HG03442 (cell line): ENCODE data around the gene TWSG1.
"Not testable (repeated sequence)": the region's sequence is repeated elsewhere in the genome, so short reads cannot be mapped to it uniquely, and the experiment has no call there.

Experiments
- ATAC-seq: cut with Tn5 transposase; IDR thresholded peaks from one replicate; pipeline ENCODE4 v1.9.1; 2021; ENCODE audit warnings: mild to moderate bottlenecking, moderate library complexity; ENCODE audit not compliant: unreplicated experiment

The TWSG1 gene

DNA sequence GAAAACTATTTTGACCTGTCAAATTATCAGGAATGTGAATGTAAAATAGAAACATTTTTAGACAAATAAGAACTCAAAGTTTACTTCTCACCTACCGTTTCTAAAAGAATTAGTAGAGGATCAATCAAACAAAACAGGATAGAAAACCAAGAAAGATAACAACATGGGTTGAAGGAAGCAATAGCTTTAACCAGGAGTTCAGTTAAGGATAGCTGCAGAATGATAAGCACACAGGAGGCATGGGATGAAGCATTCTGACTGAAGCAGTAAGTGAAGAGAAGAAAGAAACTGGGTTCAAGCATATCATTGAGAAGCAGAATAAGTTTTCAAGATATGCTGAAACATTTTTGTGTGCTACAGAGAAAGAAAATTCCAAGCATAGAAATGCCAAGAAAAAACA is 52.3 kb downstream of the TWSG1 start:
- no peak for ATAC-seq

DNA sequence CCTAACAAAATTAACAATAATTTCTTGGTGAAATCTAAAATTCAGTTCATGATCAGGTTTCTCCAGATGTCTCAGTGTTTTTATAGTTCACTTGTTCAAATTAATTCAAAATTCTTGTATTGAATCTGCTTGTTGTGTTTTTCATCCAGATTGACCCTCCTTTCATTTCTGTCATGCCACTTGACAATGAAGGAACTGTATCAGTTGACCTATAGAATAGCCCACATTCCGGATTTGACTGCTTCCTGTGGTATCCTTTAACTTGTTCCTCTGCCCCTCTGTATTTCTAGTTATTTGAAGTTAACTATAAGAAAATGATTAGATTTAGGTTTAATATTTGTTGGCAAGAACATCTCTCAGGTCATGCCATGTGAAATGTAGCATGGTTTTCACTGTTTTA is 53.3 kb downstream of the TWSG1 start:
- ATAC-seq: no peak

DNA sequence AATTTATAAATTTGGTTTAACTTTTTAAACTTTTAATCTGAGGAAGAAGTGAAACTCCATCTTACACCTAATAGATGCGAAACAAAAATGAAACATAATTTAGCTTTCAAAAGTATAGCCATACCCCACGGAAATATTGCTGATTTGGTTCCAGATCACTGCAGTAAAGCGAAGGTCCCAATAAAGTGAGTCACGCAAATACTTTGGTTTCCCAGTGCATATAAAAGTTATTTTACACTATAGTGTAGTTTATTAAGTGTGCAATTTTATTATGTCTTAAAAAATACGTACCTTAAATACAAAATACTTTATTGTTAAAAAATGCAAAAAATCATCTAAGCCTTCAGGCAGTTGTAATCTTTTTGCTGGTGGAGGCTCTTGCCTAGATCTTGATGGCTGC is 55.1 kb downstream of the TWSG1 start:
- no peak for ATAC-seq

DNA sequence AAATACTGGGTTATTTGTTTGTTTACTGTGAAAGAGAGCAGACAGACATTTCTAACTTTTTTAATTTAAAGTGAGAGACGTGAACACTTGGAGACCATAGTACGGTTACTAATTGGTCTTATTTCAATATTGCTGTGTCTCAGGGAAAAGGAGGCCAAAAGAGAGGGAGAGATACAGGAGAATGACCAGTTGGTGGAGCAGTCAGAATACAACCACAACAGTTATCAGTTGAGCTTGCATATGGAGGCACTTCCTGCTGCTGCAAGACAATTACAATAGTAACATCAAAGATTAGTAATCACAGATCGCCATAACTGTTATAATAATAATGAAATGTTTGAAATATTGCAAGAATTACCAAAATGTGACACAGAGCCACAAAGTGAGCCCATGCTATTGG is 58.2 kb downstream of the TWSG1 start:
- no peak for ATAC-seq

DNA sequence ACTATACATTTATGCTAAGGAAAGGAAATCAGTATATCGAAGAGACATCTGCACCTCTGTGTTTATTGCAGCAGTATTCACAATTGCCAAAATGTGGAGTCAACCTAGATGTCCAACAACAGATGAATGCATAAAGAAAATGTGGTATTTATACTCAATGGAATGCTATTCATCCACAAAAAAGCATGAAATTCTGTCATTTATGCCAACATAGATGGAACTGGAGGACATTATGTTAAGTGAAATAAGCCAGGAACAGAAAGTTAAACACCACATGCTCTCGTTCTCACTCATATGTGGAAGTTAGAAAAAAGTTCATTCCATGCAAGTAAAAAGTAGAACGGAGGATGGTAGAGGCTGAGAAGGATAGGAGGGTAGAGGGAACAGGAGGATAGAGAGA is 59.5 kb downstream of the TWSG1 start:
- no peak for ATAC-seq

DNA sequence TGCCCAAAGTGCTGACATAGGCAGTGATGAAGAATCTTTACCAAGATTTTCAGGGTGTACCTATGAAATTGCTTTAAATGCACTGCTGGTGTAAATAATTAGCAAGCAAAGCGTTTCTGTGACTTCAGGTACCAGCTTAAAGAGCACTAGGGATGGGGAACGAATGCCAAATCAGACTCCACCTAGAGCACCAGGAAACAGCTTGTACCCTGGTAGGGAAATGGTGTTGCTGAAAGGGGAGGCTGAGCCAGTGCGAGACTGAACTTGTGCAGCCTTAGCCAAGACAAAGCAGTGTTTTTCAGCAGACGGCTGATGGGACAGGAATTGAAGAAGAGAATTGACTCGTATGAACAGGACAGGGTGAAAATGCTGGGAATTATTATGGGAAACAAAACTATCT is 65.6 kb downstream of the TWSG1 start:
- no peak for ATAC-seq

DNA sequence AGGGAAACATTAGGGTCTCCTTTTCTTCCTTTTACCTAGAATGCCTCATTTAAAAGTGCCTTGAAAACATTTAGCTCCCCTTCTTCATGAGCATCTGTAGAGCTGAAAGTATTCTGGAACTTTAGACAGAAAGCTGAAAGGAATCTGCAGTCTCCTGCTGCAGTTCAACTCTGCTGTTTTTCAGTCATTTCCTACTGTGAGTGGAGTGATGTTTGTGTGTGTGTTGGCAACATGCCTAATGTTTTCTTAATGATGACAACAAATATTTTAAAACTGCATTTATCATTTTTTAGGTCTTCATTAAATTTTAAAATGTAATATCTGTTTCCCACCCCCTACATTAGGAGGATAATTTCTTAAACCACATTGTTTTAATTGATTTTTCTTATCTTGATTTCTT is 66.6 kb downstream of the TWSG1 start:
- ATAC-seq: no peak

DNA sequence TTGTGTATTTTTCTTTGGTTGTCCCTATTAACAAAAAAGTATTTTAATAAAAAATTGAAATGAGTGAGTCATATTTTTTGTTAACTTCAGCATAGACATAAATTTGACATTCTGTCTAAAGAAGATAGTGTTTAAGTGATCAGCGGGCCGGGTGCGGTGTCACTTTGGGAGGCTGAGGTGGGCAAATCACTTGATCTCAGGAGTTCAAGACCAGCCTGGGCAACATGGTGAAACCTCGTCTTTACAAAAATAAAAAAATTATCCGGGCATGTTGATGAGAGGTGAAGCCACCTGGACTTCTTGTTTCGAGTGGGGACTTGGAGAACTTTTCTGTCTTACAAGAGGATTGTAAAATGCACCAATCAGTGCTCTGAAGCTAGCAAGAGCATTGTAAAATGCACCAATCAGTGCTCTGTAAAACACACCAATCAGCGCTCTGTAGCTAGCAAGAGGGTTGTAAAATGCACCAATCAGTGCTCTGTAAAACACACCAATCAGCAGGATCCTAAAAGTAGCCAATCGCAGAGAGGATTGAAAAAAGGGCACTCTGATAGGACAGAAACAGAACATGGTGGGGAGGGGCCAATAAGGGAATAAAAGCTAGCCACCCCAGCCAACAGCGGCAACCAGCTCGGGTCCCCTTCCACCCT is 67.9 kb downstream of the TWSG1 start:
- not testable (repeated sequence) for ATAC-seq

DNA sequence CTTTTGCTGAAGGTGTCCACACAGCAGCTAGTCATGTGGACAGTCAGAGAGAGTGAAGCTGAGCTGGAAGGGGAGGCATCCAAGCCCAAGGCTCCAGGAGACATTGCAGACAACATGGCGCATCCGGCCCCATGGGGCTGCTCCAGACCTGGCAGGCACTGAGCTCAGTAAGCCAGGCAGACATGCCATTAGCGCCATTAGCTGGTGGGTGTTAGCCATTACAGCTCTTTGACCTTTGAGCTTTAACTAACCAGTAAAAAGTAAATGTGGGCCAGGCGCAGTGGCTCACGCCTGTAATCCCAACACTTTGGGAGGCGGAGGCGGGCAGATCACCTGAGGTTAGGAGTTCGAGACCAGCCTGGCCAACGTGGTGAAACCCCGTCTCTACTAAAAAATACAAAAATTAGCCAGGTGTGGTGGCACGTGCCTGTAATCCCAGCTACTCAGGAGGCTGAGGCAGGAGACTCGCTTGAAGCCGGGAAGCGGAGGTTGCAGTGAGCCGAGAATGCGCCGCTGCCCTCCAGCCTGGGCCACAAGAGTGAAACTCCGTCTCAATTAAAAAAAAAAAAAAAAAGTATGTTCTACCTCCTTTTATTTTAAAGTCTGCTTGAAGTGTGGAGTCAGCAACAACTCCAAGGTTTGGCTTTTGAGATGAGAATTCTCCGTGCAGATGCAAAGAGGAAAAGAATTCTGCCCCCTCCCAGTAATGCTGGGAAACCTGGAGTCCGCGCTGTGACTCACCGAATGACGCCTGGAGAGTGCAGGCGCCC is 69.4 kb downstream of the TWSG1 start:
- no peak for ATAC-seq

DNA sequence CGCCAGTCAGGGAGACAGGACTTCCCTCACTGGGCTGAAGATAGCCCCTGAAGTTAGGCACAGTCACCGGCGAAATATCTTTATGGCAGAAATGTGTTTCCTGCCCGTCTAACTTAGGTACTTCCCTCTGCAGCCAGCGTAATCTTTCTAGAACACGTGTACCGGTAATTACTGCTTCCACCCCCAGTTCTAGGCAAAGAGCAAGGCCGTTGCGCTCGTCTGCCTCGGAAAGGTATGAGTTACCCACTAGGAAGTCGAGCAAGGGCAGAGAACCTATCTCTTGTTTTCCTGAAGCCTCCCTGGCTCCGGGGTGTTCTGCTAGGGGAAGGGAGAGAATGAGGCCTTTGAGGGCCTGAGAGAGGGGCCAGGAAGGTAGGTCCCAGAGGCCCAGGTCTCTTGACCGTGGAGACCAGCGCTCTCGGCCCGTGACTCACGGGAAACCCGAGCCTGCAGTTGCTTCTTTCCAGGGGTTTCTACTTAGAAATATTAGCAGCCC is 70.0 kb downstream of the TWSG1 start:
- ATAC-seq: no peak

DNA sequence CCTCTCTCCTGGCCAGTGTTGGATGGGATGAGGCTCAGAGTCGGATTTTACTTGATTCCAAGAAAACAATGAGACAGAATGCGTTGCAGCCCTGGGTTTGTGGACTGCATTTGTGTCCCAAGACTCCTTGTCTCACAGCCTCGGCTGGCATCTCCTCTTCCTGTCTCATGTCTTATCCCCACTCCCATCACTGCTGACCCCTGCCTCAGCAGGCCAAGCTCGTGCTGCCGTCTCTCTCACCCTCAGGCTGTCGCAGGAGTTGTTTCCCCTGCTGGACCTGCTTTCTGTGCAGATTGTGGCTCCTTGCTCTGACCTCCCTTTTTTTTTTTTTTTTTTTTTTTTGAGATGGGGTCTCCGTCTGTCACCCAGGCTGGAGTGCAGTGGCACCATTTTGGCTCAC is 70.6 kb downstream of the TWSG1 start:
- ATAC-seq: no peak

DNA sequence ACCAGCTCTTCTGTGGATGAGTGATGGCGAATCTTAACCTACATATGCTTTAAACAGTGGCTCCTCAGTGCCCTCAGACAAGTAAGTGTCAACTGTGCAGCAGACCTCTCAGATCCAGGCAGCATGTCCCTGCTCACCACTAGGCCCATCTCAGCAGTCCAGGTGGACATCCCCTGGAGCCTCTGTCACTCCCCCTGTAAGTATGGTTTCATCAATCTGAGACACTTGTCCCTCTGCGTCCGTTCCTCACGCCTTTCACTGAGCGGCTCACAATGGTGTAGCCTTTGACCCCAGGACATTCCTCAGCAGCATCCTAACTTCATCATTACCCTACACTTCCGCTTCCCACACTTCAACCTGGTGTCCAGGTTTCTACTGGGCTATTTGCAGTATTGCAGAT is 71.4 kb downstream of the TWSG1 start:
- no peak for ATAC-seq

DNA sequence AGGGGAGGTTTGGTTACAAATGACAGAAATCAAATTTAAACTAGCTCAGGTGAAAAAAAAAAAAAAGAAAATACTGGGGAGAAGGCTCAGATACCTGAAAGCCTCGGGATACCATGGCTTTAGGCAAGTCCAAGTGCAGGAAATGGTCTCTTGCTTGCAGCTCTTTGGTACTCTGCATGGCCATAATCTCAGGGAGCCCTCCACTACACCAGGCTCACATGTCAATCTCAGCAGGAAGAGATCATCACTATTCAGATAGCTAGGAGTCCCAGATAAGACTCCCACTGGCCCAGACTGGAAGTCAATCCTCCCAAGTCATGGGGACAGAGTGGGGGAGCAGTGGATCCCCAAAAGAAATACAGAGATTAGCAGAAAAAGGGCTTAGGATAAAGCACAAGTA is 75.9 kb downstream of the TWSG1 start:
- ATAC-seq: no peak

DNA sequence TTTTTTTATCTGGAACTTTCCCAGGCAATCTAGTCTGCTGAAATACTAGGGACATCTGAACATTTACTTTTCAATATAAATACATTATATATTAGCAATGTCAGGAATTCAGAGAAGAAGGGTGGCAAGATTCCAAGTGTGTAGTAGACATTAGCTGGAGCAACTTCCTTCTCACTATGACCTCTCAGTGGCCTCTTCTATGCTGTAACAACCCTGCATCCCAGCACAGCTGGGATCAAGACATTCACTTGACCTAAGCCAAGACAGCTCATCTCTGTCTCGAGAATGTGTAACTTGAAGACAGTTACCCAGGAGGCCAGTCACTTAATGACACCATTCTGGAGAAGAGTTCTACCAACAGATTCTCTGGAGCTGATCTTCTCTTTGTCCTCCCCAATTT is 79.0 kb downstream of the TWSG1 start:
- ATAC-seq: no peak

DNA sequence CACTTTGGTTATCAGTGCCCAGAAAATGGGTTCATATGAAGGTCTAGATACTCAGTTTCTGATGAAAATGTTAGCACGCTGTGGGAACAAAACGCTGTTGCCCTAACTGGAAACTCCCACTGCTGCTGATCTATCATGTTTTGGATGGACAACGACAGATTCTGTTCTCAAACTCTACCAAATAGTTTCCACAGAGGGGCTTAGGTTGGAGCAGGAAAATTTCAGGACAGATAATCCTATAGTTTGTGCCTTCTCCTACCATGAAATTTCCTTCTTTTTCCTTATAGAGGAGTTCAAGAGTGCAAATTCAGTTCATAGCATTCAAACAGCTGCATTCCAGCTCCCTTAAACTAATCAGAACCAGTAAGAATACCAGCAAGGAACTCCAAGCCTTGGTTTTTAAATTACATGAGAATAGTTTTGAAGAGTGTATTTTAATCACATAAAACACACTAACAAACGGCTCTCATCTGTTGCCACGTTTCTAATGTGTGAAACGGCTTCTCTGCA is 82.0 kb downstream of the TWSG1 start:
- ATAC-seq: no peak

DNA sequence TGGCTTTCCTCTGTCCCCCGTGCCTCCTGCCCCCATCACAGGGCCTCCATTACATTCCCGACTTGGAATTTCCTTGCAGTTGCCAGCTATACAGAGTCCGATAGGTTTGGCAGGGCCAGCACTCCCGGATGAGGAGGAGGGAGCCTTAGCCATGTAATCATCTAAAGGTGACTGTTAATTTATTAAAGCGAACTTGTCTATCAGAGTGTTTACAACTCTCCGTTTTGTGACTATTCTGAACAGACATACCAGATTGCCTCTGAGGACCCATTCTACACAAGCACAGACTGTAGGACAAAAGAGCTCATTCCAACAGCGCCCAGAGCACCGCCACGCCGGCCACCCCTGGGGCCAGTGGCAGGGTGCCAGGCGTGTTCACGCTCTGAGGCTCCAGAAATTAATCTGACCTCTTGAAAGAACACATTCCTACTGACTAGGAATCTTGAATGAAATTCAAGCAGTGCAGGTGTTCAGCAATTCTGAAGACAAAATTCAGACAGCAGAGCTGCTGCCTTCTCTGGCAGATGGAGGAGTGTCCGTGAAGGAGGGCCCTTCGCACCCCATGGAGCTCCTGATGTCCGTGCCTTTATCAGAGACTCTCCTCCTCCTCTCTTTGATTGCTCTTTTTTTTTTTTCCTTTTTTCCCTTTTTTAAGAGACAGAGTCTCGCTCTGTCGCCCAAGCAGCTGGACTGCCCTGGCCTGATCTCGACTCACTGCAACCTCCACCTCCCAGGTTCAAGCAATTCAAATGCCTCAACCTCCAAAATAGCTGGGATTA is 82.7 kb downstream of the TWSG1 start:
- no peak for ATAC-seq

DNA sequence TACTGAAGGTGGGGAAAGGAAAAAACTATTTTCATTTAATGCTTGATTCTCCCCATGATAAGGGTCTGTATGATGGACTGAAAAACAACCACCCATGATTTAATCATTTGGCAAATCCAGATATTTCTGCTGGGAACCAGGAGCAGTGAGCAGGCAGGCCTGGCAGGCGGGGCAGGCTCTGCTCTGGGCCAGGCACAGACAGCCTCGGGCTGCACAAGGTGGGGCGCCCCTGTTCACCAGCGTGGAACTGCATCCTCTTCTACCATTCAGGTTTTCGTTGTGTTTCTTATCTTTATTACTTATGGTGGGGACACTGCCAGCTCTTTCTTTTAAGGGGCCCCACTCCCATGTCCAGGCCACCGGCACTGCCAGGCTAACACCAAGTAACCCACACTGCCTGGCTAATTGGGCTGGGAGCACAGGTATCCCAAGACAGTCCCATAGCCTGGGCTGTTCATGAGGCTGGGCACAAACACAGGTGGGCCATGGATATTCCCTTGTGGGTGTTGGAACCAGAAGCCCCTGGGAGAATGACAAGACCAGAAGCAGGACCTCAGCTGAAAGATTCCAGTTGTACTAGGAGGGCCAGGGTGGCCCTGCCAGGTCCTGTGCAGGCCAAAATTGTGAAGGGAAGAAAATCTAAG is 83.6 kb downstream of the TWSG1 start:
- ATAC-seq: no peak

DNA sequence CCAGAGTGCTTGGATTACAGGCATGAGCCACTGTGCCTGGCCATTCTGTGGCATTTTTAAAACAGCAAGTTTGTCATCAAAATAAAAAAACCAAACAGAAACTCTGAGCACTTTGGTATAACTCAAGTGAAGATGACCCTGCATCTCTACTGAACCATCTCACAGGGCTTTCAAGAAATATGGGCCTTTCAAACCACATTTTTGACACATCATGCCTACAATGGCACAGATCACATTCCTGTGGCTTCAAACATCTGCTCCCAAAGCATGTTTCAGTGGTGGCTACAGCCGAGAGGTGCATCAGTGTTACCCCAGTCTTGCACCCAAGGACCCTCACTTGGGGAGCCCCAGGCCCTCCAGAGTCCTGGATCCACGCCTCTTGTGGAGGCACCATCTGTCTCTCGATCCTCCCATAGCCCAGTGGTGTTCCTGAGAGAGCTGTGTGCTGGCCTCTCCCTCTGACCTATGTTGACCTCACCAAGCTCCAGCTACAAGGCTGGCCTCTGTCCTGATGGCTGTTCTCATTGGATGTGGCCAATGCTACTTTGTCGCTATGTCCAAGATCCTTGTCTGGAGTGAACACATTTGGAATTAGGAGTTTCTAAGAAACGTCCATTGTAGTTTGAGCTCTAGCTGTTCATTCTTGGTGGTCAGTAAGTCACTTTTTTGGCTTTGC is 85.5 kb downstream of the TWSG1 start:
- ATAC-seq: no peak

DNA sequence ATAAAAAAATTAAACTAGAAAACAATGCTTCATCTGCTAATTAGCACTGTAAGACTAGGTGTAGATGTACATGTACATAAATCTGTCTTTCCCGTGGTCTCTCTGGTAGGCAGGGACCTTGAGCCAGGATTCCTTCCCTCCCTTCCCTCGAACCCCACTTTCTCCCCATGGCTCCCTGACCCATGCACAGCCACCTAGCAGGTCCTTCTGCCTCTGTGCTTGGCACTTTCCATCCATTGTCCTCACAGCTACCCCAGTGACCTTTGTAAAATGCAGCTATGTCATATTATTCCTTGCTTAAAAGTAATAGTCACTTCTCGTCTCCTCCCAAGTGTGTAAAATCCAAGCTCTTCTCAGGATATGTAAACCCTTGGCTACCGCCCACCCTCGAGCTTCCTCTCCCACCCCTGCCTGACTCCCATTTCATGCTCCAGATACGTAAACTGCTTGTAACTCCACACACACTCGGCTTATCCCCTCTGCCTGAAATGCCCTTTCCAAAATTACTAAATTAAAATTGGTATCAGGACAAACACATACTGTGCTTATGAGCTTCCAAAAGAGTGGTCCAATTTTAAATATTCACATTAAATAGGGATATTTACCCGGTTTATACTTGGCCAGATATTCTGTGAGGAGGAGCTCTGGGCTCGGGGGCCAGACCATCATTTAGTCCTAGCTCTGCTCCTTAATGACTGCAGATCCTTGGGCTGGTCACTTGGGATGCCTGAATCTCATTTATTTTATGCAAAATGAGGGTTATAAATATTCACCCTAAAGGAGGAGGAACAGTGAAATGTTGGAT is 86.7 kb downstream of the TWSG1 start:
- no peak for ATAC-seq

DNA sequence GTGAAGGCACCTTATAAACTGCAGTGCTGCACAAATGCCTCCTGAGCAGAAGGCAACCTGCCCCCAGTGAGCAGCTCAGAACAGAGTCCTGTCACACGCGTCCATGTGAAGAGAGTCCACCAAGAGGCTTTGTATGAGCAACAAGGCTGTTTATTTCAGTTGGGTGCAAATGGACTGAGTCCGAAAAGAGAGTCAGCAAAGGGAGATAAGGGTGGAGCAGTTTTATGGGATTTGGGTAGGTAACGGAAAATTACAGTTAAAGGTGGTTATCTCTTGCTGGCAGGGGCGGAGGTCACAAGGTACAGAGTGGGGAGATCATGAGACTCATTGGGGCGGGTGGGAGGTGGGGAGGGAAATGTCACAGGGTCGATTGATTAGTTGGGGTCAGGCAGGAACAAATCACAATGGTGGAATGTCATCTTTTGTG is 87.3 kb downstream of the TWSG1 start:
- no peak for ATAC-seq
